ENCODE data around the gene PAK6.

The PAK6 gene

GRCh38 chr15:40312370-40313158, 73.7 kb downstream of the PAK6 start:
- DNase-seq = no peak

GRCh38 chr15:40313531-40314398, 74.9 kb downstream of the PAK6 start:
- DNase-seq = no peak

- no peak for DNase-seq
These were observed 75.9 kb downstream of the PAK6 start for GRCh38 chr15:40314723-40315276.

GRCh38 chr15:40316931-40317330, 78.1 kb downstream of the PAK6 start:
- DNase-seq = no peak

GRCh38 chr15:40317580-40317979, 78.7 kb downstream of the PAK6 start:
- no peak for DNase-seq

- no peak for DNase-seq
These were observed 81.5 kb downstream of the PAK6 start for GRCh38 chr15:40320409-40320808.

GRCh38 chr15:40320931-40321371, 82.1 kb downstream of the PAK6 start:
- peak; percentile 55 to 57 for DNase-seq

GRCh38 chr15:40322531-40323238, 83.8 kb downstream of the PAK6 start:
- no peak for DNase-seq

- peak; percentile 93 to 94 for DNase-seq
These were observed 84.5 kb downstream of the PAK6 start, which contains the start of gene INAFM2 for GRCh38 chr15:40323239-40323952. Gene INAFM2 (plus strand): TSS chr15:40323692. CDS start chr15:40324056, 364 bp downstream.

- peak; percentile 45 to 51 for DNase-seq
These were observed 85.4 kb downstream of the PAK6 start for GRCh38 chr15:40323953-40324937.

GRCh38 chr15:40325188-40325587, 86.3 kb downstream of the PAK6 start:
- DNase-seq = no peak

GRCh38 chr15:40325700-40326099, 86.8 kb downstream of the PAK6 start:
- DNase-seq = no peak

Data from activated T-cell treated with anti-CD3 and anti-CD28 coated beads, Interleukin-2, amount 50 U/mL, for 48 hours (primary cell).